GM19395 (cell line): ENCODE results near the gene ARGFX.
"Not testable (repeated sequence)": the region's sequence is repeated elsewhere in the genome, so short reads cannot be mapped to it uniquely, and the experiment has no call there.

Source experiments
- ATAC-seq: cut with Tn5 transposase; IDR thresholded peaks from one replicate; pipeline ENCODE4 v1.9.1; 2021; ENCODE audit warnings: mild to moderate bottlenecking, moderate library complexity; ENCODE audit not compliant: unreplicated experiment

ARGFX gene

GRCh38 chr3:121567649-121568048 lies at the start of gene ARGFX:
TSS of gene ARGFX (plus strand) at chr3:121567949. CDS start at chr3:121570714, 2,765 bp downstream.
- no peak for ATAC-seq

- ATAC-seq, result no peak
Observed at GRCh38 chr3:121517953-121518655, 49.6 kb upstream of the ARGFX start.

GRCh38 chr3:121520510-121520909 lies 47.2 kb upstream of the ARGFX start:
- ATAC-seq, result no peak

GRCh38 chr3:121529308-121529707 lies 38.4 kb upstream of the ARGFX start:
- ATAC-seq, result no peak

- no peak for ATAC-seq
Observed at GRCh38 chr3:121531269-121531668, 36.5 kb upstream of the ARGFX start.

GRCh38 chr3:121542924-121543323 lies 24.8 kb upstream of the ARGFX start:
- no peak for ATAC-seq

GRCh38 chr3:121545049-121545573 lies 22.6 kb upstream of the ARGFX start:
- no peak for ATAC-seq

- peak; percentile 78 for ATAC-seq
Observed at GRCh38 chr3:121545574-121546455, 21.9 kb upstream of the ARGFX start, which contains the start of gene POLQ. TSS of gene POLQ (minus strand) at chr3:121545988. CDS start at chr3:121545877, 111 bp downstream.

- no peak for ATAC-seq
Observed at GRCh38 chr3:121552379-121552778, 15.4 kb upstream of the ARGFX start.

- no peak for ATAC-seq
Observed at GRCh38 chr3:121552797-121553196, 15.0 kb upstream of the ARGFX start.

GRCh38 chr3:121557426-121557934 lies 10.3 kb upstream of the ARGFX start:
- no peak for ATAC-seq

GRCh38 chr3:121562148-121562547 lies 5.6 kb upstream of the ARGFX start:
- no peak for ATAC-seq

- ATAC-seq, result no peak
Observed at GRCh38 chr3:121566773-121567172, 976 bp upstream of the ARGFX start.

GRCh38 chr3:121574449-121574848 lies 6.7 kb downstream of the ARGFX start:
- ATAC-seq, result no peak

- no peak for ATAC-seq
Observed at GRCh38 chr3:121581691-121582090, 13.9 kb downstream of the ARGFX start.

- ATAC-seq, result no peak
Observed at GRCh38 chr3:121584418-121584817, 16.7 kb downstream of the ARGFX start.

GRCh38 chr3:121592856-121593702 lies 25.3 kb downstream of the ARGFX start, which contains the start of gene FBXO40:
TSS of gene FBXO40 (plus strand) at chr3:121593379. CDS start at chr3:121620576, 27,197 bp downstream.
- ATAC-seq, result peak; percentile 74

GRCh38 chr3:121593806-121594205 lies 26.1 kb downstream of the ARGFX start:
- ATAC-seq, result not testable (repeated sequence)

- no peak for ATAC-seq
Observed at GRCh38 chr3:121594850-121595249, 27.1 kb downstream of the ARGFX start.

GRCh38 chr3:121595765-121596406 lies 28.1 kb downstream of the ARGFX start:
- no peak for ATAC-seq
